Measurements from ENCODE around the gene DHRS1. TPM values are rescaled to one million over a fixed set of nuclear protein-coding genes. Genes with fewer than 3 reads are reported as not detected.

Gene DHRS1
- total and polyA plus RNA-seq, 9 of the 15 experiments (the other 6 are each of a cell fraction or from before 2014, with no cell fraction given), result 7.3 to 33.6 (median 13.3) TPM

GRCh38 chr14:24271134-24271833 is 28.3 kb downstream of the DHRS1 start, which contains the start of gene RABGGTA (continued):
- TF ChIP-seq THRA (IDR thresholded peaks at IDR 0.05) (no peak), HCFC1 (IDR thresholded peaks at IDR 0.05; ENCODE audit: low read depth, low read length) (peak; percentile 77), HMGN3 (IDR thresholded peaks at IDR 0.05; ENCODE audit: borderline replicate concordance, extremely low read depth, insufficient read length, low read depth, low read length) (peak; percentile 85), CHD7 (IDR thresholded peaks at IDR 0.05; ENCODE audit: low read depth, low read length) (no peak), ATF1 (CRISPR knock-in tag; IDR thresholded peaks at IDR 0.05) (no peak), ATF1 (tag; IDR thresholded peaks at IDR 0.05) (peak; percentile 74), KAT2B (IDR thresholded peaks at IDR 0.05; ENCODE audit: low read depth, low read length) (no peak), ZBTB2 (IDR thresholded peaks at IDR 0.05) (peak; percentile 84; the same call in 1 of the 2 replicates), ZNF197 (CRISPR knock-in tag; IDR thresholded peaks at IDR 0.05; ENCODE audit: low read depth) (no peak), TCF7L2 (IDR thresholded peaks at IDR 0.05; ENCODE audit: low read depth, low read length) (no peak), POLR2AphosphoS2 (IDR thresholded peaks at IDR 0.05; ENCODE audit: low read length) (no peak), EHMT2 (IDR thresholded peaks at IDR 0.05) (no peak), ADNP (tag; IDR thresholded peaks at IDR 0.05) (no peak), BDP1 (IDR thresholded peaks at IDR 0.05; ENCODE audit: insufficient read depth, insufficient read length) (no peak), ZNF699 (CRISPR knock-in tag; IDR thresholded peaks at IDR 0.05; ENCODE audit: insufficient replicate concordance) (no peak)

Measured in K562 (cell line).